Body of pancreas (tissue), 4 donors: ENCODE data around the gene P2RY6.

ENCODE experiments used
- CTCF ChIP-seq, 7 experiments: fragments of 450-650 bp in 4 of 7; fragments of 200-600 bp in 3 of 7; sonication (generic) in 3 of 7; IDR thresholded peaks; one replicate each; pipeline ENCODE4 v1.5.1; 2016 to 2019; ENCODE audit warnings: antibody characterized with exemption in 7 of 7
- POLR2A ChIP-seq, 3 donors: fragments of 450-650 bp; IDR thresholded peaks; one replicate each; pipeline ENCODE4 v1.6.1; 2016; ENCODE audit warnings: antibody characterized with exemption in 3 of 3, mild to moderate bottlenecking in 2 of 3

- TF ChIP-seq CTCF (IDR thresholded peaks at IDR 0.05) = no peak
- no peak for TF ChIP-seq POLR2A (IDR thresholded peaks at IDR 0.05)
Measured at GRCh38 chr11:73318501-73319011, 46.4 kb downstream of the P2RY6 start.
